K562 (cell line): ENCODE measurements around the gene ABLIM2. TPM values are rescaled to one million over a fixed set of nuclear protein-coding genes. Genes with fewer than 3 reads are reported as not detected.

ENCODE experiments used
- ATAC-seq: fragments of 200-7000 bp; cut with Tn5 transposase; 3 replicates; pipeline ENCODE4 v1.9.1; 2020; ENCODE audit warnings: moderate library complexity
- BruUV-seq: library from RNA; stranded (reverse); fragments of 400-500 nt; replicated peaks from 2 replicates; lab custom pipeline; 2021; lab: Mats Ljungman, UMichigan
- CTCF ChIA-PET: fragments of 300-600 bp; formaldehyde crosslinking; extraction: SDS; loops from one replicate; lab custom pipeline; 2021; ENCODE audit warnings: low intra/inter-chr PET ratio; lab: Yijun Ruan, JAX
- POLR2A ChIA-PET: fragments of 300-600, 350-650 bp; sonication (Branson Sonifier 250); formaldehyde crosslinking; extraction: SDS; loops from one replicate; lab custom pipeline; 2021; ENCODE audit warnings: antibody characterized with exemption, inconsistent platforms; lab: Yijun Ruan, JAX
- DNase-seq, 4 experiments: peaks; one replicate each; pipeline versions ENCODE4 v3.0.0 to v3.0.0-alpha.2; 2011 to 2018; ENCODE audit warnings: low spot score in 3 of 4, mixed read lengths in 3 of 4; ENCODE audit errors: extremely low read depth in 1 of 4
- FAIRE-seq: peaks from 2 replicates; lab custom pipeline; 2011; peaks lifted over from hg19 to GRCh38; lab: Jason Lieb, UNC
- H2AFZ ChIP-seq: 2 replicates; pipeline ENCODE4 v1.6.0; 2011; ENCODE audit warnings: low read depth, low read length, control low read depth, inconsistent platforms
- H3K27ac ChIP-seq: fragments of 200-600 bp; 3 replicates; pipeline ENCODE4 v1.8.0; 2011; ENCODE audit warnings: low read depth, mild to moderate bottlenecking, control low read depth, inconsistent platforms, low read length, moderate library complexity, mixed read lengths; ENCODE audit errors: extremely low read depth
- H3K27me3 ChIP-seq, 2 experiments: fragments of 300-600 bp in 1 of 2; 2 replicates in 1 of 2; 3 replicates in 1 of 2; pipeline versions ENCODE4 v1.6.0 to v1.8.0; 2011; ENCODE audit warnings: inconsistent platforms in 2 of 2, low read length in 2 of 2, mild to moderate bottlenecking in 1 of 2, mixed read lengths in 1 of 2, moderate library complexity in 1 of 2; ENCODE audit not compliant: control insufficient read depth in 2 of 2, insufficient read depth in 2 of 2
- H3K36me3 ChIP-seq: fragments of 300-600 bp; 3 replicates; pipeline ENCODE4 v1.8.0; 2011; ENCODE audit warnings: mild to moderate bottlenecking, low read length, inconsistent platforms; ENCODE audit not compliant: control insufficient read depth, insufficient read depth
- H3K4me1 ChIP-seq, 2 experiments: fragments of 200-600 bp in 1 of 2; replicated peaks in 1 of 2; 2 replicates in 1 of 2; 3 replicates in 1 of 2; pipeline versions ENCODE4 v1.5.1 to v1.8.0; 2011; ENCODE audit warnings: inconsistent platforms in 2 of 2, low read length in 2 of 2, mild to moderate bottlenecking in 1 of 2, mixed read lengths in 1 of 2, moderate library complexity in 1 of 2; ENCODE audit not compliant: control insufficient read depth in 2 of 2, insufficient read depth in 2 of 2
- H3K4me2 ChIP-seq: 2 replicates; pipeline ENCODE4 v1.6.1; 2011; ENCODE audit warnings: low read length, control low read depth, inconsistent platforms, mixed read lengths; ENCODE audit not compliant: insufficient read depth
- H3K4me3 ChIP-seq: fragments of 200-600 bp; sonication (generic), shearing (Covaris generic); 2 replicates; pipeline ENCODE4 v1.5.1; 2016; ENCODE audit warnings: control low read depth, inconsistent platforms
- H3K79me2 ChIP-seq: fragments of 200-600 bp; 3 replicates; pipeline ENCODE4 v1.8.0; 2011; ENCODE audit warnings: low read length, inconsistent platforms; ENCODE audit not compliant: control insufficient read depth, insufficient read depth
- H3K9ac ChIP-seq, 2 experiments: 2 replicates each; pipeline versions ENCODE4 v1.6.0 to v1.6.1; 2011; ENCODE audit warnings: low read depth in 2 of 2, low read length in 2 of 2, control low read depth in 1 of 2, inconsistent platforms in 1 of 2, mild to moderate bottlenecking in 1 of 2, mixed read lengths in 1 of 2; ENCODE audit not compliant: insufficient read depth in 1 of 2
- H3K9me1 ChIP-seq: one replicate; pipeline ENCODE4 v1.6.0; 2011; ENCODE audit warnings: inconsistent platforms, mild to moderate bottlenecking, low read length, moderate library complexity; ENCODE audit not compliant: control insufficient read depth, insufficient read depth
- H3K9me3 ChIP-seq: replicated peaks from 2 replicates; pipeline ENCODE4 v1.5.1; 2011; ENCODE audit warnings: low read depth, low read length, inconsistent platforms; ENCODE audit not compliant: control insufficient read depth, insufficient read depth
- H4K20me1 ChIP-seq: replicated peaks from 2 replicates; pipeline ENCODE4 v1.6.1; 2011; ENCODE audit warnings: low read length, inconsistent platforms, mixed read lengths; ENCODE audit not compliant: control insufficient read depth, insufficient read depth
- EZH2 ChIP-seq: IDR thresholded peaks from 2 replicates; pipeline ENCODE4 v1.6.1; 2012; ENCODE audit warnings: low read depth, mild to moderate bottlenecking, inconsistent platforms, low read length, borderline replicate concordance
- MTA1 ChIP-seq: fragments of 450-650 bp; IDR thresholded peaks from 2 replicates; pipeline ENCODE4 v1.6.1; 2017; ENCODE audit warnings: borderline replicate concordance
- RNF2 ChIP-seq: sonication (generic); IDR thresholded peaks from 2 replicates; pipeline ENCODE4 v1.6.1; 2016
- TRIM28 ChIP-seq: fragments of 450-650 bp; IDR thresholded peaks from 2 replicates; pipeline ENCODE4 v1.6.1; 2017
- WHSC1 ChIP-seq: IDR thresholded peaks from one replicate; pipeline ENCODE4 v1.6.1; 2012; ENCODE audit warnings: low read length, control low read depth, inconsistent platforms
- WGBS: fragments of 100-300 bp; shearing (Covaris generic); methylation state at CpG from one replicate; pipeline ENCODE4 v1.1.6; 2016; ENCODE audit warnings: low coverage, mixed read lengths; ENCODE audit not compliant: insufficient coverage; ENCODE audit errors: missing lambda C conversion rate; 5-methylcytosine and 5-hydroxymethylcytosine counted together
- in situ Hi-C: fragments of 300-500 bp; cut with MboI; formaldehyde crosslinking; loops from 4 replicates; pipeline ENCODE4 v1.15.0; 2018; ENCODE audit warnings: inconsistent platforms, mixed read lengths
- intact Hi-C: fragments of 100-400 bp; cut with micrococcal nuclease; formaldehyde crosslinking; loops from 2 replicates; pipeline ENCODE4 v1.14.2; 2022
- polyA plus RNA-seq, 8 experiments: library from polyadenylated mRNA; depleted of rRNA in 4 of 8; stranded (reverse) in 5 of 8; unstranded in 3 of 8; fragments of >200 nt; fragmentation: Nextera tagmentation in 2 of 8; fragmentation: Illumina TruSeq in 1 of 8; extraction: Ambion mirVana in 2 of 8; extraction: Trizol in 1 of 8; gene quantifications; 2 replicates each; pipeline versions ENCODE4 v1.2.1 to v1.2.3, GENCODE V29; 2011 to 2014; ENCODE audit warnings: inconsistent platforms in 1 of 8, missing spikeins in 1 of 8
- total RNA-seq, 7 experiments: library from RNA; depleted of rRNA in 6 of 7; stranded (reverse); fragments of >200 nt in 6 of 7; fragmentation: Illumina TruSeq in 2 of 7; extraction: Trizol in 2 of 7; gene quantifications; 2 replicates each; pipeline versions ENCODE4 v1.2.1 to v1.2.3, GENCODE V29; 2011 to 2021; ENCODE audit warnings: low replicate concordance in 1 of 7
- TF ChIP-seq, protein P1 (sequence below): fragments of 450-650 bp; formaldehyde crosslinking; IDR thresholded peaks from 2 replicates; pipeline ENCODE4 v1.4.0; 2022; ENCODE audit warnings: mild to moderate bottlenecking, moderate library complexity
- TF ChIP-seq, protein P2 (sequence below): fragments of 450-650 bp; IDR thresholded peaks from 2 replicates; pipeline ENCODE4 v1.6.1; 2016; ENCODE audit warnings: low read depth, mild to moderate bottlenecking, moderate library complexity

Gene ABLIM2
- total and polyA plus RNA-seq, 9 of the 15 experiments (the other 6 are each of a cell fraction or from before 2014, with no cell fraction given) = not detected

GRCh38 chr4:8026453-8026852 lies 132.2 kb downstream of the ABLIM2 start:
- H3K4me2 ChIP-seq = no peak overlapping the region
- H3K36me3 ChIP-seq = no peaks in the 10 kb centered on the region
- no peaks in the 10 kb centered on the region for H3K9me3 ChIP-seq
- POLR2A ChIA-PET = no interaction called here
- FAIRE-seq = no peak
- H4K20me1 ChIP-seq = peaks cover 12% of the 10 kb centered on the region
- ATAC-seq = no peak
- no peak overlapping the region for H2AFZ ChIP-seq
- BruUV-seq = no TSS peak
- peaks cover 6 to 71% of the 10 kb centered on the region in 2 experiments; a peak in 3 of 5 replicates for H3K27me3 ChIP-seq
- DNase-seq = no peak
- no peak overlapping the region for H3K27ac ChIP-seq
- no peak overlapping the region for H3K4me3 ChIP-seq
- TF ChIP-seq MTA1 (no peak), EZH2 (no peak), RNF2 (no peak), WHSC1 (no peak), TRIM28 (no peak)
- TF ChIP-seq, protein P1, sequence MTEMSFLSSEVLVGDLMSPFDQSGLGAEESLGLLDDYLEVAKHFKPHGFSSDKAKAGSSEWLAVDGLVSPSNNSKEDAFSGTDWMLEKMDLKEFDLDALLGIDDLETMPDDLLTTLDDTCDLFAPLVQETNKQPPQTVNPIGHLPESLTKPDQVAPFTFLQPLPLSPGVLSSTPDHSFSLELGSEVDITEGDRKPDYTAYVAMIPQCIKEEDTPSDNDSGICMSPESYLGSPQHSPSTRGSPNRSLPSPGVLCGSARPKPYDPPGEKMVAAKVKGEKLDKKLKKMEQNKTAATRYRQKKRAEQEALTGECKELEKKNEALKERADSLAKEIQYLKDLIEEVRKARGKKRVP (CRISPR knock-in tag) = no peak
- TF ChIP-seq, protein P2, sequence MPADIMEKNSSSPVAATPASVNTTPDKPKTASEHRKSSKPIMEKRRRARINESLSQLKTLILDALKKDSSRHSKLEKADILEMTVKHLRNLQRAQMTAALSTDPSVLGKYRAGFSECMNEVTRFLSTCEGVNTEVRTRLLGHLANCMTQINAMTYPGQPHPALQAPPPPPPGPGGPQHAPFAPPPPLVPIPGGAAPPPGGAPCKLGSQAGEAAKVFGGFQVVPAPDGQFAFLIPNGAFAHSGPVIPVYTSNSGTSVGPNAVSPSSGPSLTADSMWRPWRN = no peak
- TF ChIP-seq, all 486 proteins: peak for 0
- Histone ChIP-seq H3K79me2 (no peaks in the 10 kb centered on the region), H3K9ac (no peak overlapping the region), H3K4me1 (no peaks in the 10 kb centered on the region), H3K9me1 (peaks cover 4% of the 10 kb centered on the region)
- CTCF ChIA-PET = no interaction called here
- in situ Hi-C loops (no loop called here), intact Hi-C loops (no loop called here)
- WGBS = 0% methylated on average over 3 of the region's 3 CpGs
